ENCODE data around the gene ITIH6.
"Not testable (repeated sequence)": the region's sequence is repeated elsewhere in the genome, so short reads cannot be mapped to it uniquely, and the experiment has no call there.

ITIH6 gene

GRCh38 chrX:54808605-54809483 lies 10.8 kb upstream of the ITIH6 start:
- Histone ChIP-seq H3K9me3 (replicated peaks in 1 of 11) (no peaks in the 10 kb centered on the region), H3K9ac (peak overlapping the region; percentile 63 to 83 (median 77)), H3K36me3 (peaks cover 2 to 34% (median 15%) of the 10 kb centered on the region in 11 experiments; a peak in 16 of 22 replicates), H3K27ac (peak overlapping the region; percentile 47 to 83 (median 73); a peak in 20 of 22 replicates), H3K4me3 (peak overlapping the region; percentile 62 to 78 (median 72)), H4K20me1 (peaks cover 0 to 26% (median 0%) of the 10 kb centered on the region in 11 experiments; a peak in 4 of 22 replicates), H3K4me2 (peak overlapping the region; percentile 71 to 88 (median 84)), H3K27me3 (peaks cover 67 to 90% (median 81%) of the 10 kb centered on the region in 11 experiments), H3K4me1 (peaks cover 7 to 24% (median 17%) of the 10 kb centered on the region in 10 experiments; a peak in 19 of 20 replicates)
- TF ChIP-seq Cebpa-rat (IDR thresholded peaks at IDR 0.05): no peak

- peaks cover 67 to 90% (median 82%) of the 10 kb centered on the region in 11 experiments; a peak in 21 of 22 replicates for H3K27me3 ChIP-seq
- H3K9ac ChIP-seq: peak overlapping the region; percentile 63 to 83 (median 77)
- H3K36me3 ChIP-seq: peaks cover 0 to 27% (median 9%) of the 10 kb centered on the region in 11 experiments; a peak in 12 of 22 replicates
- peak overlapping the region; percentile 59 to 77 (median 73) for H3K4me2 ChIP-seq
- no peak for TF ChIP-seq Cebpa-rat (IDR thresholded peaks at IDR 0.05)
- H3K4me3 ChIP-seq: peak overlapping the region; percentile 62 to 78 (median 72)
- H3K4me1 ChIP-seq: peaks cover 7 to 24% (median 17%) of the 10 kb centered on the region in 10 experiments; a peak in 19 of 20 replicates
- H3K9me3 ChIP-seq (replicated peaks in 1 of 11): no peaks in the 10 kb centered on the region
- H3K27ac ChIP-seq: peak overlapping the region; percentile 47 to 83 (median 73); a peak in 20 of 22 replicates
- peaks cover 0 to 26% (median 0%) of the 10 kb centered on the region in 11 experiments; a peak in 4 of 22 replicates for H4K20me1 ChIP-seq
Measured at GRCh38 chrX:54808109-54808604, 10.1 kb upstream of the ITIH6 start.

- Histone ChIP-seq H3K9me3 (replicated peaks in 1 of 11) (no peaks in the 10 kb centered on the region), H3K4me1 (peaks cover 7 to 24% (median 17%) of the 10 kb centered on the region in 10 experiments; a peak in 19 of 20 replicates), H3K27me3 (peaks cover 67 to 90% (median 82%) of the 10 kb centered on the region in 11 experiments), H3K9ac (peak within 1 kb of the TSS; percentile 63 to 83 (median 77)), H3K36me3 (peaks cover 0 to 22% (median 4%) of the 10 kb centered on the region in 11 experiments; a peak in 10 of 22 replicates), H3K4me3 (peak within 1 kb of the TSS; percentile 62 to 78 (median 72)), H3K27ac (peak within 1 kb of the TSS; percentile 47 to 83 (median 73); a peak in 20 of 22 replicates), H4K20me1 (peaks cover 0 to 21% (median 0%) of the 10 kb centered on the region in 11 experiments; a peak in 4 of 22 replicates), H3K4me2 (peak within 1 kb of the TSS; percentile 59 to 77 (median 73))
- no peak for TF ChIP-seq Cebpa-rat (IDR thresholded peaks at IDR 0.05)
Measured at GRCh38 chrX:54807524-54808108, 9.6 kb upstream of the ITIH6 start, which contains the start of gene MAGED2. TSS of gene MAGED2 (plus strand) at chrX:54807745. CDS start at chrX:54809332, 1,587 bp downstream.

GRCh38 chrX:54799046-54799445 lies 991 bp upstream of the ITIH6 start:
- peaks cover 84 to 99% (median 96%) of the 10 kb centered on the region in 11 experiments for H3K27me3 ChIP-seq
- no peak overlapping the region for H3K9ac ChIP-seq
- no peak overlapping the region for H3K4me3 ChIP-seq
- H3K9me3 ChIP-seq (replicated peaks in 1 of 11): no peaks in the 10 kb centered on the region
- no peak for TF ChIP-seq Cebpa-rat (IDR thresholded peaks at IDR 0.05)
- no peaks in the 10 kb centered on the region for H3K36me3 ChIP-seq
- peaks cover 0 to 6% (median 0%) of the 10 kb centered on the region in 10 experiments; a peak in 1 of 20 replicates for H3K4me1 ChIP-seq
- H4K20me1 ChIP-seq: peaks cover 0 to 3% (median 0%) of the 10 kb centered on the region in 11 experiments; a peak in 1 of 22 replicates
- H3K4me2 ChIP-seq: no peak overlapping the region
- no peak overlapping the region for H3K27ac ChIP-seq

- no peak for TF ChIP-seq Cebpa-rat (IDR thresholded peaks at IDR 0.05)
- no peak overlapping the region for H3K4me3 ChIP-seq
- H3K4me2 ChIP-seq: no peak overlapping the region
- H3K4me1 ChIP-seq: peaks cover 0 to 6% (median 0%) of the 10 kb centered on the region in 10 experiments; a peak in 1 of 20 replicates
- H3K36me3 ChIP-seq: no peaks in the 10 kb centered on the region
- peaks cover 73 to 97% (median 92%) of the 10 kb centered on the region in 11 experiments for H3K27me3 ChIP-seq
- H4K20me1 ChIP-seq: peaks cover 0 to 3% (median 0%) of the 10 kb centered on the region in 11 experiments; a peak in 1 of 22 replicates
- no peak overlapping the region for H3K9ac ChIP-seq
- H3K9me3 ChIP-seq (replicated peaks in 1 of 11): no peaks in the 10 kb centered on the region
- no peak overlapping the region for H3K27ac ChIP-seq
Measured at GRCh38 chrX:54794795-54795194, 3.3 kb downstream of the ITIH6 start.

GRCh38 chrX:54794028-54794427 lies 4.0 kb downstream of the ITIH6 start:
- H3K4me3 ChIP-seq: no peak overlapping the region
- H3K4me2 ChIP-seq: no peak overlapping the region
- peaks cover 0 to 3% (median 0%) of the 10 kb centered on the region in 11 experiments; a peak in 1 of 22 replicates for H4K20me1 ChIP-seq
- H3K9ac ChIP-seq: no peak overlapping the region
- TF ChIP-seq Cebpa-rat (IDR thresholded peaks at IDR 0.05): no peak
- H3K27ac ChIP-seq: no peak overlapping the region
- peaks cover 0 to 6% (median 0%) of the 10 kb centered on the region in 10 experiments; a peak in 1 of 20 replicates for H3K4me1 ChIP-seq
- peaks cover 65 to 91% (median 85%) of the 10 kb centered on the region in 11 experiments for H3K27me3 ChIP-seq
- no peaks in the 10 kb centered on the region for H3K9me3 ChIP-seq (replicated peaks in 1 of 11)
- no peaks in the 10 kb centered on the region for H3K36me3 ChIP-seq

GRCh38 chrX:54789405-54789804 lies 8.7 kb downstream of the ITIH6 start:
- not testable (repeated sequence) for H3K9ac ChIP-seq; H4K20me1 ChIP-seq; H3K36me3 ChIP-seq; H3K4me1 ChIP-seq; H3K9me3 ChIP-seq (replicated peaks in 1 of 11); H3K4me2 ChIP-seq; H3K4me3 ChIP-seq; H3K27ac ChIP-seq
- peaks cover 42 to 89% (median 83%) of the 10 kb centered on the region in 11 experiments for H3K27me3 ChIP-seq

GRCh38 chrX:54788446-54788845 lies 9.6 kb downstream of the ITIH6 start:
- no peak for TF ChIP-seq Cebpa-rat (IDR thresholded peaks at IDR 0.05)
- Histone ChIP-seq H3K36me3 (no peaks in the 10 kb centered on the region), H3K27me3 (peaks cover 37 to 89% (median 83%) of the 10 kb centered on the region in 11 experiments), H3K9ac (no peak overlapping the region), H3K4me3 (no peak overlapping the region), H3K9me3 (replicated peaks in 1 of 11) (peaks cover 0 to 5% (median 0%) of the 10 kb centered on the region in 11 experiments; a peak in 2 of 22 replicates), H3K4me2 (no peak overlapping the region), H4K20me1 (no peaks in the 10 kb centered on the region), H3K4me1 (no peaks in the 10 kb centered on the region), H3K27ac (no peak overlapping the region)
